SH-SY5Y (cell line): ENCODE results near the gene ITGA1.

Experiments
- GATA2 ChIP-seq: IDR thresholded peaks from 2 replicates; pipeline ENCODE4 v1.6.1; 2011; ENCODE audit warnings: mild to moderate bottlenecking, low read depth, low read length
- GATA3 ChIP-seq: IDR thresholded peaks from 2 replicates; pipeline ENCODE4 v1.6.1; 2011; ENCODE audit warnings: low read depth, mild to moderate bottlenecking, low read length, moderate library complexity

- TF ChIP-seq GATA2, result no peak
- no peak for TF ChIP-seq GATA3
These were observed 211.7 kb downstream of the ITGA1 start for GRCh38 chr5:52999344-52999949.
